PC-3 (cell line): ENCODE data around the gene SGCD. TPM values are rescaled to one million over a fixed set of nuclear protein-coding genes. Genes with fewer than 3 reads are reported as not detected.

ENCODE experiments used
- ATAC-seq: fragments of 200-7000 bp; cut with Tn5 transposase; 2 replicates; pipeline ENCODE4 v1.9.1; 2020; ENCODE audit warnings: mild to moderate bottlenecking, moderate library complexity
- BruUV-seq: library from RNA; stranded (reverse); fragments of 400-500 nt; replicated peaks from 2 replicates; lab custom pipeline; 2021; lab: Mats Ljungman, UMichigan
- CTCF ChIA-PET: fragments of 300-600 bp; sonication (Branson Sonifier 250); formaldehyde crosslinking; loops from one replicate; lab custom pipeline; 2022; ENCODE audit warnings: antibody characterized with exemption; lab: Charles Lee
- POLR2A ChIA-PET: fragments of 300-600 bp; sonication (Branson Sonifier 250); formaldehyde crosslinking; loops from one replicate; lab custom pipeline; 2022; ENCODE audit warnings: antibody characterized with exemption; ENCODE audit not compliant: unreplicated experiment; lab: Charles Lee
- DNase-seq: peaks from one replicate; pipeline ENCODE4 v3.0.0-alpha.2; 2015
- H2AFZ ChIP-seq: fragments of 300-600 bp; sonication (generic); 2 replicates; pipeline ENCODE4 v1.6.0; 2016; ENCODE audit warnings: antibody characterized with exemption, low read length
- H3F3A ChIP-seq: fragments of 300-600 bp; sonication (generic); one replicate; pipeline ENCODE4 v1.6.0; 2017; ENCODE audit warnings: antibody characterized with exemption, low read length, control low read depth, mild to moderate bottlenecking; ENCODE audit not compliant: unreplicated experiment
- H3K27ac ChIP-seq: fragments of 300-600 bp; sonication (generic); 2 replicates; pipeline ENCODE4 v1.5.1; 2016; ENCODE audit warnings: mild to moderate bottlenecking, low read length
- H3K27me3 ChIP-seq: fragments of 300-600 bp; sonication (generic); 2 replicates; pipeline ENCODE4 v1.6.1; 2016; ENCODE audit warnings: low read length, mixed read lengths
- H3K36me3 ChIP-seq: fragments of 300-600 bp; sonication (generic); 2 replicates; pipeline ENCODE4 v1.6.1; 2016; ENCODE audit warnings: low read depth, mixed run types, low read length, mixed read lengths
- H3K4me1 ChIP-seq: fragments of 300-600 bp; sonication (generic); 2 replicates; pipeline ENCODE4 v1.5.1; 2016; ENCODE audit warnings: low read length; ENCODE audit not compliant: insufficient read depth
- H3K4me2 ChIP-seq: fragments of 300-600 bp; sonication (generic); 2 replicates; pipeline ENCODE4 v1.6.0; 2016; ENCODE audit warnings: low read length
- H3K4me3 ChIP-seq: fragments of 300-600 bp; sonication (generic); 2 replicates; pipeline ENCODE4 v1.5.1; 2016; ENCODE audit warnings: mild to moderate bottlenecking, low read length, mixed read lengths
- H3K79me2 ChIP-seq: fragments of 300-600 bp; sonication (generic); 2 replicates; pipeline ENCODE4 v1.6.1; 2017; ENCODE audit warnings: low read length, mixed read lengths
- H3K9ac ChIP-seq: fragments of 300-600 bp; sonication (generic); 2 replicates; pipeline ENCODE4 v1.6.0; 2016; ENCODE audit warnings: mild to moderate bottlenecking, low read length
- H3K9me2 ChIP-seq: fragments of 300-600 bp; sonication (generic); replicated peaks from 2 replicates; pipeline ENCODE4 v1.6.1; 2016; ENCODE audit warnings: mixed run types, low read length, mixed read lengths
- H3K9me3 ChIP-seq: fragments of 300-600 bp; sonication (generic); 2 replicates; pipeline ENCODE4 v1.6.1; 2016; ENCODE audit warnings: low read length, mixed read lengths
- H4K20me1 ChIP-seq: fragments of 300-600 bp; sonication (generic); 2 replicates; pipeline ENCODE4 v1.6.1; 2016; ENCODE audit warnings: low read length, mixed read lengths
- CTCF ChIP-seq: fragments of 300-600 bp; sonication (generic); conservative IDR thresholded peaks from 2 replicates; pipeline ENCODE4 v1.5.1; 2017; ENCODE audit warnings: antibody characterized with exemption, low read depth, mild to moderate bottlenecking, low read length
- EZH2 ChIP-seq: fragments of 300-600 bp; sonication (generic); IDR thresholded peaks from one replicate; pipeline ENCODE4 v1.6.1; 2017; ENCODE audit warnings: antibody characterized with exemption, mild to moderate bottlenecking, low read length; ENCODE audit not compliant: unreplicated experiment
- EZH2phosphoT487 ChIP-seq: fragments of 300-600 bp; sonication (generic); IDR thresholded peaks from 2 replicates; pipeline ENCODE4 v1.6.1; 2018; ENCODE audit warnings: mild to moderate bottlenecking, antibody characterized with exemption, low read length, borderline replicate concordance
- intact Hi-C: fragments of 100-400 bp; cut with micrococcal nuclease; formaldehyde crosslinking; loops from 2 replicates; pipeline ENCODE4 v1.9.0; 2023
- total RNA-seq: library from RNA; depleted of rRNA; stranded (reverse); fragments of >200 nt; gene quantifications from 2 replicates; pipeline ENCODE4 v1.2.3, GENCODE V29; 2014

SGCD gene
- total RNA-seq, 1 experiment from 2014 or later: 0.15 TPM

GRCh38 chr5:156402387-156402921 is 75.5 kb downstream of the SGCD start:
- Histone ChIP-seq H2AFZ (no peak overlapping the region), H3K27me3 (no peaks in the 10 kb centered on the region), H3K4me2 (no peak overlapping the region), H3K9ac (no peak overlapping the region), H3K4me1 (no peaks in the 10 kb centered on the region), H3K9me2 (no peaks in the 10 kb centered on the region), H3K4me3 (no peak overlapping the region), H3K27ac (no peak overlapping the region), H3K79me2 (no peaks in the 10 kb centered on the region), H3F3A (no peaks in the 10 kb centered on the region), H3K36me3 (no peaks in the 10 kb centered on the region), H3K9me3 (no peaks in the 10 kb centered on the region), H4K20me1 (no peaks in the 10 kb centered on the region)
- ChIA-PET POLR2A (no interaction called here), CTCF (no interaction called here)
- no TSS peak for BruUV-seq
- no peak for DNase-seq
- no peak for ATAC-seq
- no peak for TF ChIP-seq CTCF
- TF ChIP-seq EZH2phosphoT487: no peak
- TF ChIP-seq EZH2: no peak
- intact Hi-C loops: no loop called here

DNA sequence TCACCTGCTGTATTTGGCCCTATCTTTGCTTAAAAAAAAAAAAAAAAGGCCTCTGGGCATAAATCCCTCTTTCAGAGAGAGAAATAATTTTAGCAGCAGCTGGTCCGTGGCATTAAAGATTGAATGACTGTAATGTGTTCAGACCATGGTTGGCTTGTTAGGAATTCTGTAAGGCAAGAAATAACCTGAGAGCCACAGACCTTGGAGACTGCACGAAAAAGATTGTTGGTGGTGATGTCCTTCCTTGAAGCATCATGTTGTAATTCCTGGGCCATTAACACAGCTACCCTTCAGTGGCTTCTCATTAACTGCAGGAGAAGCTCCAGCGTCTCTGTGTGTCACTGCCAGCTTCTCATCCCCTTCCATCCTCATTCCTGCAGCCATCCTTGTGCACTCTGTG is 79.0 kb downstream of the SGCD start:
- no peak overlapping the region for H3K4me3 ChIP-seq
- no peaks in the 10 kb centered on the region for H3K4me1 ChIP-seq
- TF ChIP-seq EZH2: no peak
- TF ChIP-seq EZH2phosphoT487: no peak
- TF ChIP-seq CTCF: no peak
- ChIA-PET CTCF (no interaction called here), POLR2A (no interaction called here)
- no peaks in the 10 kb centered on the region for H3K79me2 ChIP-seq
- H3K27me3 ChIP-seq: no peaks in the 10 kb centered on the region
- H3K9ac ChIP-seq: no peak overlapping the region
- H3K9me3 ChIP-seq: no peaks in the 10 kb centered on the region
- DNase-seq (no peak), ATAC-seq (no peak)
- no peak overlapping the region for H2AFZ ChIP-seq
- no TSS peak for BruUV-seq
- H3K27ac ChIP-seq: no peak overlapping the region
- no peak overlapping the region for H3K4me2 ChIP-seq
- no peaks in the 10 kb centered on the region for H3F3A ChIP-seq
- H4K20me1 ChIP-seq: no peaks in the 10 kb centered on the region
- H3K36me3 ChIP-seq: no peaks in the 10 kb centered on the region
- no peaks in the 10 kb centered on the region for H3K9me2 ChIP-seq
- intact Hi-C loops: no loop called here

GRCh38 chr5:156407251-156407650 is 80.3 kb downstream of the SGCD start:
- no peak overlapping the region for H3K9ac ChIP-seq
- H3K36me3 ChIP-seq: no peaks in the 10 kb centered on the region
- H3K9me3 ChIP-seq: no peaks in the 10 kb centered on the region
- no peaks in the 10 kb centered on the region for H4K20me1 ChIP-seq
- no peaks in the 10 kb centered on the region for H3F3A ChIP-seq
- no peaks in the 10 kb centered on the region for H3K9me2 ChIP-seq
- no peaks in the 10 kb centered on the region for H3K27me3 ChIP-seq
- no TSS peak for BruUV-seq
- no peak overlapping the region for H3K27ac ChIP-seq
- intact Hi-C loops: no loop called here
- CTCF ChIA-PET: no interaction called here
- no peaks in the 10 kb centered on the region for H3K4me1 ChIP-seq
- TF ChIP-seq CTCF (no peak), EZH2 (no peak), EZH2phosphoT487 (no peak)
- H3K79me2 ChIP-seq: no peaks in the 10 kb centered on the region
- no peak for DNase-seq
- no peak overlapping the region for H3K4me2 ChIP-seq
- no peak overlapping the region for H2AFZ ChIP-seq
- H3K4me3 ChIP-seq: no peak overlapping the region
- POLR2A ChIA-PET: no interaction called here
- no peak for ATAC-seq
